KOPT-K1 (cell line): ENCODE data around the gene FMO2.
"Not testable (repeated sequence)": the region's sequence is repeated elsewhere in the genome, so short reads cannot be mapped to it uniquely, and the experiment has no call there.

Experiments
- H3K27ac ChIP-seq: fragments of 200-600 bp; sonication (generic); 2 replicates; pipeline ENCODE4 v1.5.1; 2016; ENCODE audit warnings: antibody characterized with exemption, mild to moderate bottlenecking, low read depth, low read length; ENCODE audit not compliant: poor library complexity, severe bottlenecking
- H3K36me3 ChIP-seq: fragments of 200-600 bp; sonication (generic); 2 replicates; pipeline ENCODE4 v1.5.1; 2017; ENCODE audit warnings: antibody characterized with exemption, mild to moderate bottlenecking, low read length, moderate library complexity; ENCODE audit not compliant: insufficient read depth
- H3K9me3 ChIP-seq: fragments of 200-600 bp; sonication (generic); 2 replicates; pipeline ENCODE4 v1.5.1; 2017; ENCODE audit warnings: antibody characterized with exemption, low read length, mild to moderate bottlenecking; ENCODE audit not compliant: insufficient read depth, poor library complexity, severe bottlenecking

FMO2 gene

GRCh38 chr1:171221665-171222591, 36.8 kb downstream of the FMO2 start:
- H3K27ac ChIP-seq: no peak overlapping the region

GRCh38 chr1:171222936-171223335, 37.8 kb downstream of the FMO2 start:
- H3K27ac ChIP-seq: no peak overlapping the region

More at GRCh38 chr1:171221665-171222591, 36.8 kb downstream of the FMO2 start:
- H3K9me3 ChIP-seq: no peaks in the 10 kb centered on the region
- H3K36me3 ChIP-seq: no peaks in the 10 kb centered on the region

GRCh38 chr1:171224257-171224656, 39.2 kb downstream of the FMO2 start:
- H3K36me3 ChIP-seq, H3K9me3 ChIP-seq, H3K27ac ChIP-seq: not testable (repeated sequence)

More at GRCh38 chr1:171222936-171223335, 37.8 kb downstream of the FMO2 start:
- no peaks in the 10 kb centered on the region for H3K36me3 ChIP-seq
- no peaks in the 10 kb centered on the region for H3K9me3 ChIP-seq

GRCh38 chr1:171226747-171227370, 41.8 kb downstream of the FMO2 start:
- H3K9me3 ChIP-seq: no peaks in the 10 kb centered on the region
- H3K36me3 ChIP-seq: no peaks in the 10 kb centered on the region
- no peak overlapping the region for H3K27ac ChIP-seq

GRCh38 chr1:171231326-171231725, 46.2 kb downstream of the FMO2 start:
- H3K36me3 ChIP-seq: no peaks in the 10 kb centered on the region
- H3K9me3 ChIP-seq: no peaks in the 10 kb centered on the region
- no peak overlapping the region for H3K27ac ChIP-seq

- H3K9me3 ChIP-seq: no peaks in the 10 kb centered on the region
- H3K36me3 ChIP-seq: no peaks in the 10 kb centered on the region
- H3K27ac ChIP-seq: no peak overlapping the region
Measured at GRCh38 chr1:171233183-171233582, 48.1 kb downstream of the FMO2 start.

GRCh38 chr1:171236231-171236630, 51.1 kb downstream of the FMO2 start:
- H3K36me3 ChIP-seq, H3K9me3 ChIP-seq, H3K27ac ChIP-seq: not testable (repeated sequence)

- Histone ChIP-seq H3K9me3 (no peaks in the 10 kb centered on the region), H3K27ac (no peak overlapping the region), H3K36me3 (no peaks in the 10 kb centered on the region)
Measured at GRCh38 chr1:171243878-171244277, 58.8 kb downstream of the FMO2 start.

GRCh38 chr1:171245458-171246064, 60.5 kb downstream of the FMO2 start:
- no peaks in the 10 kb centered on the region for H3K36me3 ChIP-seq
- H3K27ac ChIP-seq: no peak overlapping the region
- no peaks in the 10 kb centered on the region for H3K9me3 ChIP-seq

GRCh38 chr1:171247501-171247900, 62.4 kb downstream of the FMO2 start:
- H3K36me3 ChIP-seq: no peaks in the 10 kb centered on the region
- no peak overlapping the region for H3K27ac ChIP-seq
- no peaks in the 10 kb centered on the region for H3K9me3 ChIP-seq

- no peaks in the 10 kb centered on the region for H3K36me3 ChIP-seq
- H3K27ac ChIP-seq: no peak within 1 kb of the TSS
- H3K9me3 ChIP-seq: no peaks in the 10 kb centered on the region
Measured at GRCh38 chr1:171248302-171248701, 63.2 kb downstream of the FMO2 start, which contains the start of gene FMO1. FMO1 (plus strand) TSS chr1:171248494; CDS start chr1:171258088, 9,594 bp downstream.

- no peaks in the 10 kb centered on the region for H3K9me3 ChIP-seq
- no peak overlapping the region for H3K27ac ChIP-seq
- H3K36me3 ChIP-seq: no peaks in the 10 kb centered on the region
Measured at GRCh38 chr1:171248841-171249240, 63.7 kb downstream of the FMO2 start.

GRCh38 chr1:171250263-171250662, 65.2 kb downstream of the FMO2 start:
- no peak overlapping the region for H3K27ac ChIP-seq
- H3K36me3 ChIP-seq: no peaks in the 10 kb centered on the region
- no peaks in the 10 kb centered on the region for H3K9me3 ChIP-seq

- H3K27ac ChIP-seq: no peak overlapping the region
- no peaks in the 10 kb centered on the region for H3K9me3 ChIP-seq
- no peaks in the 10 kb centered on the region for H3K36me3 ChIP-seq
Measured at GRCh38 chr1:171251042-171251951, 66.2 kb downstream of the FMO2 start.
